OCI-LY3 (cell line): Measurements from ENCODE around the gene DPCD.
A peak's percentile ranks its signal among the peaks of the same experiment; 100 is the strongest.

Experiments
- H2AFZ ChIP-seq: fragments of 200-600, 300-600 bp; shearing (Covaris generic); 2 replicates; pipeline ENCODE4 v1.6.0; 2014; ENCODE audit warnings: antibody characterized with exemption, low read depth, low read length
- H3K27ac ChIP-seq: fragments of 200-600, 300-600 bp; sonication (generic); 2 replicates; pipeline ENCODE4 v1.5.1; 2014; ENCODE audit warnings: mild to moderate bottlenecking, low read length, moderate library complexity, mixed read lengths
- H3K27me3 ChIP-seq: fragments of 200-600, 300-600 bp; sonication (generic); 2 replicates; pipeline ENCODE4 v1.6.1; 2014; ENCODE audit warnings: low read depth, low read length, mixed read lengths
- H3K36me3 ChIP-seq: fragments of 200-600, 300-600 bp; sonication (generic); replicated peaks from 2 replicates; pipeline ENCODE3; 2014; ENCODE audit warnings: low read depth, low read length, mixed read lengths
- H3K4me1 ChIP-seq: fragments of 300-600, 200-600 bp; sonication (generic); 2 replicates; pipeline ENCODE4 v1.6.1; 2014; ENCODE audit warnings: low read length, mixed read lengths
- H3K4me2 ChIP-seq: fragments of 200-600, 300-600 bp; sonication (generic); 2 replicates; pipeline ENCODE4 v1.6.1; 2014; ENCODE audit warnings: low read length, mixed read lengths
- H3K4me3 ChIP-seq: fragments of 300-600, 200-600 bp; sonication (generic); 2 replicates; pipeline ENCODE4 v1.5.1; 2014; ENCODE audit warnings: antibody characterized with exemption, mild to moderate bottlenecking, low read length, moderate library complexity
- H3K79me2 ChIP-seq: fragments of 300-600, 200-600 bp; shearing (Covaris generic); 2 replicates; pipeline ENCODE4 v1.6.1; 2014; ENCODE audit warnings: mild to moderate bottlenecking, low read length, mixed read lengths
- H3K9ac ChIP-seq: fragments of 300-600, 200-600 bp; shearing (Covaris generic); 2 replicates; pipeline ENCODE4 v1.6.0; 2014; ENCODE audit warnings: mild to moderate bottlenecking, low read length, moderate library complexity
- H3K9me3 ChIP-seq: fragments of 200-600, 300-600 bp; shearing (Covaris generic); 2 replicates; pipeline ENCODE4 v1.6.1; 2014; ENCODE audit warnings: low read length, mixed read lengths; ENCODE audit not compliant: insufficient read depth
- H4K20me1 ChIP-seq: fragments of 200-600, 300-600 bp; sonication (generic); 2 replicates; pipeline ENCODE4 v1.6.1; 2016; ENCODE audit warnings: low read length, mixed read lengths; ENCODE audit not compliant: insufficient read depth
- EZH2phosphoT487 ChIP-seq: fragments of 200-600 bp; shearing (Covaris generic); IDR thresholded peaks from 2 replicates; pipeline ENCODE4 v1.6.1; 2018; ENCODE audit warnings: antibody characterized with exemption, mixed run types, low read depth
- TF ChIP-seq, protein P1 (sequence below): fragments of 200-600, 300-600 bp; sonication (generic); IDR thresholded peaks from 2 replicates; pipeline ENCODE4 v1.5.1; 2014; ENCODE audit warnings: antibody characterized with exemption, low read length, low read depth

The DPCD gene

DNA sequence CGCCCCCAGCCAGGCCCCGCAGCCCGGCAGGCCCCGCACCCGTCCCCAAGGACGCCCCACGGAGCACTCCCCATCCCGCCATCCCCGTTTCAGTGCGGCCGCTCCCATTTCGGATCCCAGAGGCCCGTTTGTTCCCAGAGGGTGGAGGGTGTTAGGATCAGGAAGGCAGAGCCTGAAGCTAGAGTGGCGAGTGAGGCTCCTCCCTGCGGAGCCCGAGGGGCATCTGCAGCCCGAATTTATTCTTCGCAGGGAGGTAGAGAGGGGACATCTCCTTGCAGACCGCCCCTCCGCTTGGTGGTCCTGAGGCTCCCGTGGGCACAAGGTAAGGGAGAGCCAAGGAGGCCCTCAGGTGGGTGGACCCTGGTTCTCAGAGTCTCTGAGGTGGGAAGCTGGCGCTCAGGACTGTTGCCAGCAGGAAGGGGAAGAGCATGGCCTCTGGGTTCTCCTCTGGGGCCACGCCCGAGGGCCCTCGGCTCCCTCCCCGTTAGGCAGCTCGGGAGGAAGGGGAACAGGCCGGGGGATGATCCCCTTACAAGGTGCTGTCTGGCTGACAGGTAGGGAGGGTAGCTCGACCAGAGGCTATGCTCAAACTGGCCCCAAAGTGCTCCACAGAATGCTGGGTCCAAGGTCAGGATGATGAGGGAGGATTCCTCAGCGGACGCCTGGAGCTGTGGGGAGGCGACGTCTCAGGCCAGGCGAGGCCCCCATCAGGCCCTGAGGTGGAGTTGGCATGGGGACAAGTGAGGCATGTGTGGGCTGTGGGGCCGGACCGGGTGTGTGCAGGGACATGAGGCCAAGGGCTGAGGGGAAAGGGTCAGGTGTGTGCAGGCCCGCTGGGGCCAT, 17.5 kb upstream of the DPCD start:
- peak overlapping the region; percentile 93 for H2AFZ ChIP-seq
- no peak overlapping the region for H3K27ac ChIP-seq
- peak overlapping the region; percentile 68 for H3K9ac ChIP-seq

DNA sequence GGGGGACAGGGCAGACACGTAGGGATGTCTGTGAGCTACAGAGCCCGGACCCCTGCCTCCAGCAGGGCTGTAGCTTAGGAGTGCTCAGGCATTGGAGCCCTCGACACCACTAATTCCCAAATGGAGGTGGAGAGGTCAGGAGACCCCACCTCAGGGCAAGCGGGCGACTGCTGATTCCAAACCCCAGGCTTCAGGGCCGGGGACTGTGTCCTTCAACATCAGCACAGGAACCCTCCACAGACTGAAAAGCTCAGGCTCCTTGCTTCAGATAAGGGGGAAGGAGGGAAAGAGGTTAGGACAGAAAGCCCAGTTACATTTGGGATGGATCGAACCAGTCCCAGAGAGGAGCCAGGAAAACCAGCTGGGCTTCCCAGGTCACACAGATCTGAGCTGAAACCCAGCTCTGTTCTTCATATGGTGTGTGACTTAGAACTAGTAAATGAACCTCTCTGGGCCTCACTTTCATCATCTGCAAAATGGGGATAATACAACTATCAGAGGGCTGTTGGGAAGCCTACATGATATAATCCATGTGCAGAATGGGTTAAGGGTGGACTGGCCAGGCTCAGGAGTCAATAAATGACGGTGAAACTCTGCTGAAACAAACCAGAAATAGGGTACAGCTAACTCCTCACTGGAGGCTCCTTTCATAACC, 16.7 kb upstream of the DPCD start:
- no peaks in the 10 kb centered on the region for H3K36me3 ChIP-seq
- no peaks in the 10 kb centered on the region; the same call in 1 of the 2 replicates for H3K4me1 ChIP-seq
- TF ChIP-seq, protein P1, sequence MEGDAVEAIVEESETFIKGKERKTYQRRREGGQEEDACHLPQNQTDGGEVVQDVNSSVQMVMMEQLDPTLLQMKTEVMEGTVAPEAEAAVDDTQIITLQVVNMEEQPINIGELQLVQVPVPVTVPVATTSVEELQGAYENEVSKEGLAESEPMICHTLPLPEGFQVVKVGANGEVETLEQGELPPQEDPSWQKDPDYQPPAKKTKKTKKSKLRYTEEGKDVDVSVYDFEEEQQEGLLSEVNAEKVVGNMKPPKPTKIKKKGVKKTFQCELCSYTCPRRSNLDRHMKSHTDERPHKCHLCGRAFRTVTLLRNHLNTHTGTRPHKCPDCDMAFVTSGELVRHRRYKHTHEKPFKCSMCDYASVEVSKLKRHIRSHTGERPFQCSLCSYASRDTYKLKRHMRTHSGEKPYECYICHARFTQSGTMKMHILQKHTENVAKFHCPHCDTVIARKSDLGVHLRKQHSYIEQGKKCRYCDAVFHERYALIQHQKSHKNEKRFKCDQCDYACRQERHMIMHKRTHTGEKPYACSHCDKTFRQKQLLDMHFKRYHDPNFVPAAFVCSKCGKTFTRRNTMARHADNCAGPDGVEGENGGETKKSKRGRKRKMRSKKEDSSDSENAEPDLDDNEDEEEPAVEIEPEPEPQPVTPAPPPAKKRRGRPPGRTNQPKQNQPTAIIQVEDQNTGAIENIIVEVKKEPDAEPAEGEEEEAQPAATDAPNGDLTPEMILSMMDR = no peak
- H2AFZ ChIP-seq = peak overlapping the region; percentile 93; the same call in 1 of the 2 replicates
- no peaks in the 10 kb centered on the region for H3K79me2 ChIP-seq
- H3K4me2 ChIP-seq = peak overlapping the region; percentile 93; the same call in 1 of the 2 replicates
- H3K27ac ChIP-seq = no peak overlapping the region
- H3K9me3 ChIP-seq = no peaks in the 10 kb centered on the region
- H3K4me3 ChIP-seq = peak overlapping the region; percentile 92; the same call in 1 of the 2 replicates
- H4K20me1 ChIP-seq = no peaks in the 10 kb centered on the region
- H3K27me3 ChIP-seq = peaks cover 14% of the 10 kb centered on the region; the same call in 1 of the 2 replicates
- no peak overlapping the region for H3K9ac ChIP-seq

More for the DNA sequence above, 17.5 kb upstream of the DPCD start:
- no peaks in the 10 kb centered on the region for H3K9me3 ChIP-seq
- peaks cover 14% of the 10 kb centered on the region; the same call in 1 of the 2 replicates for H3K27me3 ChIP-seq
- H4K20me1 ChIP-seq = no peaks in the 10 kb centered on the region
- TF ChIP-seq EZH2phosphoT487 = no peak
- TF ChIP-seq, protein P1 = no peak
- H3K4me3 ChIP-seq = peak overlapping the region; percentile 92
- H3K4me1 ChIP-seq = no peaks in the 10 kb centered on the region; the same call in 1 of the 2 replicates
- no peaks in the 10 kb centered on the region for H3K79me2 ChIP-seq
- H3K36me3 ChIP-seq = no peaks in the 10 kb centered on the region
- peak overlapping the region; percentile 93 for H3K4me2 ChIP-seq

DNA sequence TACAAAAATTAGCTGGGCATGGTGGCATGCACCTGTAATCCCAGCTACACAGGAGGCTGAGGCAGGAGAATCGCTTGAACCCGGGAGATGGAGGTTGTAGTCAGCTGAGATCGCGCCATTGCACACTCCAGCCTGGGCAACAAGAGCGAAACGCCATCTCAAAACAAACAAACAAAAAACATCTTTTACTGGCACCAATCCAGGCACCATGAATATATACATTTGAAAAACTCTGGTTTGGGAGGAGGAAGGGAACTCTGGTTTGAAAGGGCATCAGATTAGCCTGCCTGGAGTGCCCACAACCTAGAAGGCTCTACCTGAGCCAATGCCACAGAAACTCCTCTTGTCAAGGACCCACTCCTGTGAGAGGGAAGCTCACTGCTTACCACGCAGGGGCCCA, 16.0 kb upstream of the DPCD start:
- H3K4me3 ChIP-seq = no peak overlapping the region
- H3K27me3 ChIP-seq = peaks cover 11% of the 10 kb centered on the region; the same call in 1 of the 2 replicates
- no peak overlapping the region for H3K4me2 ChIP-seq
- no peaks in the 10 kb centered on the region; the same call in 1 of the 2 replicates for H3K4me1 ChIP-seq
- H3K9ac ChIP-seq = no peak overlapping the region
- H2AFZ ChIP-seq = no peak overlapping the region
- H3K36me3 ChIP-seq = no peaks in the 10 kb centered on the region
- H4K20me1 ChIP-seq = no peaks in the 10 kb centered on the region
- no peaks in the 10 kb centered on the region for H3K9me3 ChIP-seq
- TF ChIP-seq, protein P1 = no peak
- TF ChIP-seq EZH2phosphoT487 = no peak
- H3K27ac ChIP-seq = no peak overlapping the region
- H3K79me2 ChIP-seq = no peaks in the 10 kb centered on the region

DNA sequence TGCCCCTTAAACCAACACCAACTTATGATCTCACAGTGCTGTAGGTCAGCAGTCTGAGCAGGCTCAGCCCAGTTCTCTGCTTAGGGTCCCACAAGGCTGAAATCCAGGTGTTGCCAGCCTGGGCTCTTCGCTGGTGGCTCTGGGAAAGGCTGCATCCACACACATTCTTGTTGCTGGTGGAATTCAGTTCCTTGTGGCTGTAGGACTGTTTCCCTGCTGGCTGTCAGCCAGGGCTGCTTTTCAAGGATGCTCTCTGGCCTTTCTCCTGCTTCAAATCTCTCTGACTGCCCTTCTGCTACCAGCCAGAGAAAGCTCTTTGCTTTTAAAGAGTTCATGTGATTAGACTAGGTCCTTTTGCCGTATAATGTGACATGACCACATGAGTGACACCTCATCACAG, 15.3 kb upstream of the DPCD start:
- no peak overlapping the region for H3K4me3 ChIP-seq

More for the DNA sequence above, 15.3 kb upstream of the DPCD start:
- Histone ChIP-seq H3K9me3 (no peaks in the 10 kb centered on the region), H3K27ac (no peak overlapping the region), H3K9ac (no peak overlapping the region), H3K4me1 (no peaks in the 10 kb centered on the region; the same call in 1 of the 2 replicates), H4K20me1 (no peaks in the 10 kb centered on the region), H3K27me3 (0 out of 2 replicates have a peak, but pooled peaks cover 4% of the 10 kb centered on the region), H2AFZ (no peak overlapping the region), H3K79me2 (no peaks in the 10 kb centered on the region), H3K4me2 (no peak overlapping the region), H3K36me3 (no peaks in the 10 kb centered on the region)
- TF ChIP-seq EZH2phosphoT487 = no peak
- TF ChIP-seq, protein P1 = no peak
